Activated T-helper 1 cell treated with anti-CD3 and anti-CD28 coated beads, Interleukin-12 subunit alpha, Interleukin-12 subunit beta, Interleukin-2, Interleukin-4 antibody, amounts not matched to agents 30 ng/mL and 10 ng/mL and 1 ng/mL, durations not matched to agents 14 hours and 24 hours and 36 hours (primary cell): ENCODE measurements around the gene GDI1. TPM values are rescaled to one million over a fixed set of nuclear protein-coding genes. Genes with fewer than 3 reads are reported as not detected.

Source experiments
- DNase-seq: peaks from one replicate; pipeline ENCODE4 v3.0.0; 2021; ENCODE audit warnings: low spot score
- H3K27ac Mint-ChIP-seq: one replicate; pipeline ENCODE4 v1.8.0; 2021; ENCODE audit warnings: mild to moderate bottlenecking, mixed read lengths
- H3K27me3 Mint-ChIP-seq: one replicate; pipeline ENCODE4 v1.8.0; 2022; ENCODE audit warnings: mild to moderate bottlenecking, moderate library complexity, mixed read lengths; ENCODE audit not compliant: insufficient read depth
- H3K36me3 Mint-ChIP-seq: one replicate; pipeline ENCODE4 v1.8.0; 2021; ENCODE audit warnings: low read depth, mixed read lengths
- H3K4me1 Mint-ChIP-seq: one replicate; pipeline ENCODE4 v1.8.0; 2021; ENCODE audit warnings: low read depth, mixed read lengths
- H3K4me3 Mint-ChIP-seq: one replicate; pipeline ENCODE4 v1.8.0; 2021; ENCODE audit warnings: mild to moderate bottlenecking, moderate library complexity, mixed read lengths
- H3K9me3 Mint-ChIP-seq: one replicate; pipeline ENCODE4 v1.8.0; 2021; ENCODE audit warnings: mixed read lengths
- intact Hi-C: fragments of 100-400 bp; cut with micrococcal nuclease; formaldehyde crosslinking; loops from one replicate; pipeline ENCODE4 v1.15.1; 2024
- total RNA-seq: library from RNA; stranded (reverse); gene quantifications from 2 replicates; pipeline ENCODE4 v1.2.3, GENCODE V29; 2022

GDI1 gene
- total RNA-seq, 1 donor from 2014 or later, result 110 TPM

GRCh38 chrX:154446430-154446829 lies 9.5 kb downstream of the GDI1 start:
- DNase-seq, result no peak
- intact Hi-C loops, result no loop called here
- no peak overlapping the region for H3K27ac Mint-ChIP-seq
- H3K36me3 Mint-ChIP-seq, result peaks cover 11% of the 10 kb centered on the region
- H3K4me1 Mint-ChIP-seq, result no peaks in the 10 kb centered on the region
- peak overlapping the region; percentile 42 for H3K4me3 Mint-ChIP-seq
- no peaks in the 10 kb centered on the region for H3K9me3 Mint-ChIP-seq
- H3K27me3 Mint-ChIP-seq, result no peaks in the 10 kb centered on the region

- Mint-ChIP-seq H3K4me3 (no peak overlapping the region), H3K9me3 (no peaks in the 10 kb centered on the region), H3K27me3 (no peaks in the 10 kb centered on the region), H3K27ac (no peak overlapping the region), H3K4me1 (no peaks in the 10 kb centered on the region), H3K36me3 (peaks cover 13% of the 10 kb centered on the region)
- intact Hi-C loops, result no loop called here
- DNase-seq, result no peak
Measured at GRCh38 chrX:154448484-154448883, 11.5 kb downstream of the GDI1 start.

GRCh38 chrX:154449618-154450017 lies 12.7 kb downstream of the GDI1 start:
- no peak overlapping the region for H3K4me3 Mint-ChIP-seq

DNA sequence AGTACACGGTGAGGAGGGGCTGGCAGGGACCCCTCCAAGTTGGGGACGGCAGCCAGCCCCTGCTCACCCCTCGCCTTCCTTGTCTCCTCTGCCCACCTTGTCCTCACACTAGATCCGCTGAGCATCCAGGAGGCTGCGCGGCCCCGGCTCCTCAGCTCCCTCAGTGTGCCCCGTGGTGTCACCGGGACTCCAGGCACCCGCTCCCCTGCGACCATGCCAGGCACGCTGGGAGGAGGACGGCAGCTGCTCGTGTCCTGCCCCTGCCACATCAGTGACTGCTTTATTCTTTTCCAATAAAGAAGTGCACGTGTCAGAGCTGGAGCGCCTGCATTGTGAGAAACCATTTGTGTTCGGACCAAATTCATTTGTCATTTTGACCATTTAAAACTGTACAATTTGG lies 13.4 kb downstream of the GDI1 start:
- H3K27me3 Mint-ChIP-seq, result no peaks in the 10 kb centered on the region
- no peaks in the 10 kb centered on the region for H3K4me1 Mint-ChIP-seq
- H3K27ac Mint-ChIP-seq, result no peak overlapping the region
- no peaks in the 10 kb centered on the region for H3K9me3 Mint-ChIP-seq
- peaks cover 20% of the 10 kb centered on the region for H3K36me3 Mint-ChIP-seq
- H3K4me3 Mint-ChIP-seq, result no peak overlapping the region
- intact Hi-C loops, result no loop called here
- no peak for DNase-seq

More at GRCh38 chrX:154449618-154450017, 12.7 kb downstream of the GDI1 start:
- H3K4me1 Mint-ChIP-seq, result no peaks in the 10 kb centered on the region
- H3K27ac Mint-ChIP-seq, result no peak overlapping the region
- no peak for DNase-seq
- intact Hi-C loops, result no loop called here
- peaks cover 19% of the 10 kb centered on the region for H3K36me3 Mint-ChIP-seq
- no peaks in the 10 kb centered on the region for H3K27me3 Mint-ChIP-seq
- no peaks in the 10 kb centered on the region for H3K9me3 Mint-ChIP-seq

DNA sequence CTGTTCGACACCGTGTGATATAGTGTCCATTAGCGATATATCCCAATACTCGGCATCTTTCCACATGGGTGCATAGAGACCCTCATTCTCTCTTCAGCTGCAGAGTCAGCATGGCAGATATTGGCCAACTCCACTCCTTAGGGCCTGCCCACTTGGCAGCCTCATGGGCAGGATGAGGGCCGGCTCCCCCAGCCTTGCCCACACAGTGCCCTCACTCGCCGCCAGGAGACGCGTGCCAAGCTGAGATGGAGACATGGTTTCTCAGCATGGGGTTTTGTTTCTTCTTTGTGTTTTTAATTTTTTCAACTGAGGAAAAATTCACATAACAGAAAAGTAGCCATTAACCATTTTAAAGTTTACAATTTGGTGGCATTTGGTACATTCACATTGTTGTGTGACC lies 15.9 kb downstream of the GDI1 start:
- peaks cover 14% of the 10 kb centered on the region for H3K36me3 Mint-ChIP-seq
- intact Hi-C loops, result no loop called here
- no peak overlapping the region for H3K27ac Mint-ChIP-seq

DNA sequence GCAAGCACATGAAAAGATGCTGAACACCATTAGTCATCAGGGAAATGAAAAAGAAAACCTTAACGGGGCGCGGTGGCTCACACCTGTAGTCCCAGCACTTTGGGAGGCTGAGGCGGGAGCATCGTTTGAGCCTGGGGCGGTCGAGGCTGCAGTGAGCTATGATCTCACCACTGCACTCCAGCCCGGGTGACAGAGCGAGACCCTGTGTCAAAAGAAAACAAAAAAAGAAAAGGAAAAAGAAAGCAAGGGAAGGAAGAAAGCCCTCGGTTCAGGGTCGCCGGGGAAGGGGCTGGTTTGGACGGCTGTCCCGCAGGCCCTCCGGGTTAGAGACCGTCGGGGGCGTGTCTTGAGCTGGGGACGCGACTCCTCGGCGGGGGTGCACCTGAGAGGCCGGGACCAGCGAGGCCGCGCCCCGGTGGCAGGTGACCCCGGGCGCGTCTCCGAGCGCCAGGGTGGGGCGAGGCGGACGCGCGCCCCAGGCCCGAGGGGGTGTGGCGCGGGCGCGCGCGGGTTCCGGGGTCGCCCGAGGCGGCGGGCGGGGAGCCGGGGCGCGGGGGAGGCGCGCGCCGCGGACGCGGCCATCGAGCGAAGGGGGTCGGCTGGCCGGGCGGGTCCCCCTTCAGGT lies 20.6 kb downstream of the GDI1 start:
- Mint-ChIP-seq H3K27me3 (no peaks in the 10 kb centered on the region), H3K9me3 (no peaks in the 10 kb centered on the region), H3K27ac (peak overlapping the region; percentile 94), H3K36me3 (peaks cover 11% of the 10 kb centered on the region), H3K4me1 (peaks cover 5% of the 10 kb centered on the region), H3K4me3 (peak overlapping the region; percentile 96)
- DNase-seq, result peak; percentile 39
- intact Hi-C loops, result no loop called here

More for the DNA sequence above, 15.9 kb downstream of the GDI1 start:
- Mint-ChIP-seq H3K27me3 (no peaks in the 10 kb centered on the region), H3K4me3 (no peak overlapping the region), H3K4me1 (peaks cover 5% of the 10 kb centered on the region), H3K9me3 (no peaks in the 10 kb centered on the region)
- no peak for DNase-seq

- Mint-ChIP-seq H3K36me3 (peaks cover 9% of the 10 kb centered on the region), H3K27me3 (no peaks in the 10 kb centered on the region), H3K9me3 (no peaks in the 10 kb centered on the region), H3K4me3 (peak within 1 kb of the TSS; percentile 96), H3K27ac (peak within 1 kb of the TSS; percentile 94), H3K4me1 (peaks cover 5% of the 10 kb centered on the region)
- intact Hi-C loops, result no loop called here
- peak; percentile 38 for DNase-seq
Measured at GRCh38 chrX:154458116-154458953, 21.4 kb downstream of the GDI1 start, which contains the start of gene PLXNA3. PLXNA3 (plus strand) TSS chrX:154458281; CDS start chrX:154460184, 1,903 bp downstream.

- Mint-ChIP-seq H3K27me3 (no peaks in the 10 kb centered on the region), H3K36me3 (peaks cover 7% of the 10 kb centered on the region), H3K4me3 (peak overlapping the region; percentile 83), H3K27ac (peak overlapping the region; percentile 48), H3K9me3 (no peaks in the 10 kb centered on the region), H3K4me1 (peaks cover 5% of the 10 kb centered on the region)
- intact Hi-C loops, result no loop called here
- no peak for DNase-seq
Measured at GRCh38 chrX:154458954-154459778, 22.2 kb downstream of the GDI1 start.

DNA sequence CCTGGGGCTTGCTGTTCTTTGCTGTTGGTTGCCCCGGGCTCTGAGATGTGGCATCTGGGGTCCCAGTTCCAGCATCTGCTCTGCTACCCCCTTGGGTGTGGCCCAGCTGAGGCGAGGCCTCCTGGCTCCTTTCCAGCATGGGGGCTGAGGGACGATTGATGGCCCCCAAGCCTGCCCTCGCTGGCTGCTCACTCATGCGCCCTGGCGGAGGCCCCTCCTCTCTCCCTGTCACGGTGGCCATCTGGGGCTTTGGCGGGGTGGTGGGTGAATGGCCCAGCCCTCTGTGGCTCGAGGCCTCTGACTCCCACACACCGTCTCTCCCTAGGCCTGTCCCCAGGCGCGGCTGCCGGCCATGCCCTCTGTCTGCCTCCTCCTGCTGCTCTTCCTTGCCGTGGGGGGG lies 22.9 kb downstream of the GDI1 start:
- Mint-ChIP-seq H3K36me3 (peaks cover 2% of the 10 kb centered on the region), H3K4me3 (peak overlapping the region; percentile 83), H3K9me3 (no peaks in the 10 kb centered on the region), H3K4me1 (peaks cover 5% of the 10 kb centered on the region), H3K27me3 (no peaks in the 10 kb centered on the region), H3K27ac (no peak overlapping the region)
- intact Hi-C loops, result no loop called here
- DNase-seq, result no peak

DNA sequence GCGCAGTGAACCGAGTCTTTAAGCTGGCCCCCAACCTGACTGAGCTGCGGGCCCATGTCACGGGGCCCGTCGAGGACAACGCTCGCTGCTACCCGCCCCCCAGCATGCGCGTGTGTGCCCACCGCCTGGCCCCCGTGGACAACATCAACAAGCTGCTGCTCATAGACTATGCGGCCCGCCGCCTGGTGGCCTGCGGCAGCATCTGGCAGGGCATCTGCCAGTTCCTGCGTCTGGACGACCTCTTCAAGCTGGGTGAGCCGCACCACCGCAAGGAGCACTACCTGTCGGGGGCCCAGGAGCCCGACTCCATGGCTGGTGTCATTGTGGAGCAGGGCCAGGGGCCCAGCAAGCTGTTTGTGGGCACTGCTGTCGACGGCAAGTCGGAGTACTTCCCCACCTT lies 23.4 kb downstream of the GDI1 start:
- H3K4me1 Mint-ChIP-seq, result peaks cover 5% of the 10 kb centered on the region

DNA sequence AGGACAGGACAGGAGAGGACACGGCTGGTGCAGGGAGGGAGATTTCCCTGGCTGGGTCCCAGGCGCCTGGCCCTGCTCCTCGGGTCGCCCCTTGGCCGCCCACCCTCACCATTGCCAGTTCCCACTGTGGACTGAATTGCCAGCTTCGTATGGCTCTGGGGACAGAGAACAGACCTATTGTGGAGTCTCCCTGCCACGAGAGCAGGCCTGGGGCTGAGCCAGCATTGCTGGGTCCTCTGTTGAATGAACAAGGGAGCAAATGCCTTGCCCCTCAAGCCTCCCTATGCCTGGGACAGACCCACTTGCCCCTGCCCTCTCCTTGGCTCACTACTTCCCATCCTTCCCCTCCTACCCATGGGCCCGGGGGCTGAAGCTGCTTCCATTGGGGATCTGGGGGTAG lies 25.4 kb downstream of the GDI1 start:
- Mint-ChIP-seq H3K27me3 (no peaks in the 10 kb centered on the region), H3K27ac (no peak overlapping the region), H3K36me3 (peaks cover 2% of the 10 kb centered on the region), H3K9me3 (no peaks in the 10 kb centered on the region), H3K4me1 (peaks cover 2% of the 10 kb centered on the region), H3K4me3 (no peak overlapping the region)
- intact Hi-C loops, result no loop called here
- DNase-seq, result no peak

More for the DNA sequence above, 23.4 kb downstream of the GDI1 start:
- intact Hi-C loops, result no loop called here
- no peaks in the 10 kb centered on the region for H3K9me3 Mint-ChIP-seq
- no peak overlapping the region for H3K27ac Mint-ChIP-seq
- peak overlapping the region; percentile 83 for H3K4me3 Mint-ChIP-seq
- H3K36me3 Mint-ChIP-seq, result peaks cover 2% of the 10 kb centered on the region
- no peak for DNase-seq
- no peaks in the 10 kb centered on the region for H3K27me3 Mint-ChIP-seq

- no peaks in the 10 kb centered on the region for H3K27me3 Mint-ChIP-seq
- peaks cover 2% of the 10 kb centered on the region for H3K36me3 Mint-ChIP-seq
- H3K9me3 Mint-ChIP-seq, result no peaks in the 10 kb centered on the region
- no peak overlapping the region for H3K4me3 Mint-ChIP-seq
- no peaks in the 10 kb centered on the region for H3K4me1 Mint-ChIP-seq
- no peak for DNase-seq
- intact Hi-C loops, result no loop called here
- no peak overlapping the region for H3K27ac Mint-ChIP-seq
Measured at GRCh38 chrX:154463611-154464220, 26.8 kb downstream of the GDI1 start.
